ENCODE measurements around the gene ADCY9.
"Not testable (repeated sequence)": the region's sequence is repeated elsewhere in the genome, so short reads cannot be mapped to it uniquely, and the experiment has no call there.

Gene ADCY9

DNA sequence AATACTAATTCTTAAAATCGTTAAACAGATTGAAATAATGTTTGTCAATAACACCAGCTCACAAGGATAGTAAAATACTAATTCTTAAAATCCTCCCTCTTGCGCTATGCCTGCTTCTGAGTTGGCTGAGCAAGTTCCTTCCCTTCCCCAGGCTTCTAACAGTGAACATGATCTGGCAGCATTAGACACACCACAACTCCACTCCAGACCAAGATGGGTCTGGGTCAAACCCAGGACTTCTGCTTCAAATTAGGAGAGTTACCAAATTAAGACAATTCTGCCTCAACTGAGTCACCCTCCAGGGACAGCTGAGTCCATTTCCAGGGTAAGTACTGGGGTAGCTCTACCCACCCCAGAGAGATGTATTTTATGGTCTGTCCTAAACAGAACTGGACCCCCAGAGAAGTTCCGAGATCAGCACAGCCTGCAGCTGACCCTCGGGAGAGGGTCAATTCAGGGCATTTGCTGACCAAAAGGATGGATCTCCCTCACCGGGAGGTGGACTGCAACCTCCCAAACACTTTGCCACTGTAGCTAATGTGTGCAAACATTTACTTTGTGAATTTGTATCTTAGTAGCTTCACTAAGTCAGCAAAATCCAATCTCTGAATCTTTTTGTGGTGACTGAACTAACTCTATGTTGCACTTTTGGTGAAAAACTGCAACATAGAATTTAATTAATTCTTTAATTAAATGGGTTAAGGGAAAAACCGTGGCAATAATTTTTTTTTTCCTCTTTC lies 48.8 kb downstream of the ADCY9 start:
- DNase-seq (ENCODE audit: low spot score): no peak

DNA sequence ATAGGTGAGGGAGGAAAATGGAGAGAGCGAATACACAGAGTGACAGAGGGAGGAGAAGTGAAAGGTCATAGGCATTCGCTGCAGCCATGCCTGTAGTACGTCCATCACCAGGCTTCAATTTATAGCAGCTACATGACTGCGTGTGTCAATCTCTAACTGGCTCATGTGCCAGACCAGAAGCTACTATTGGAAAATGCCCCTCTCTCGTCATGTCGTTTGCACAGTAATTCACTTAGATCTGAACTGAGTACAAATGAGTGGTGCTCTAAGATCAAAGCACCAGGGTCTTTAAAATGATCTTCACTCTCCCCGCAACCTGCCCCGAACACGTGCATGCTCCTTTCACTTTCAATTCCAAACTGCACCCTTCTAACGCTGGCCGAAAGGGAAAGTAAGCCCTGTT lies 51.3 kb downstream of the ADCY9 start:
- no peak for DNase-seq (ENCODE audit: low spot score)

- DNase-seq (ENCODE audit: low spot score): no peak
Measured at GRCh38 chr16:4062212-4062802, 53.9 kb downstream of the ADCY9 start.

GRCh38 chr16:4060823-4061222 lies 55.4 kb downstream of the ADCY9 start:
- no peak for DNase-seq (ENCODE audit: low spot score)

GRCh38 chr16:4060009-4060408 lies 56.2 kb downstream of the ADCY9 start:
- no peak for DNase-seq (ENCODE audit: low spot score)

DNA sequence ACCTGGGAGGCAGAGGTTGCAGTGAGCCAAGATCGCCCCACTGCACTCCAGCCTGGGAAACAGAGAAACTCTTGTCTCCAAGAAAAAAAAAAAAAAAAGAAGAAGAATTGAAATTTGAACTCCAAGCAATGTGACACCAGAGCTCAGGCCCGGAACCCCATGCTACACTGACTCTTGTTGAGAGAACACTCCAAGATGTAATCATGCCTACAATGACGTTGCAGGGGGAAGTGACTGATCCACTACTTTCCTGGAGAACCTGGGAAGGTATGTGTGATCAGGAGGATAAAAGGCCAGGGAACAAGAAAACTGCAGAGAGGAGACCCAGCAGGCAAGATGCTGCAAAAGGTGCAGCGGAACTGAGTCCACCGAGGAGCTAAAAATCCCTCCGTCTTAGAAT lies 57.9 kb downstream of the ADCY9 start:
- no peak for DNase-seq (ENCODE audit: low spot score)

GRCh38 chr16:4057439-4057877 lies 58.8 kb downstream of the ADCY9 start:
- no peak for DNase-seq (ENCODE audit: low spot score)

DNA sequence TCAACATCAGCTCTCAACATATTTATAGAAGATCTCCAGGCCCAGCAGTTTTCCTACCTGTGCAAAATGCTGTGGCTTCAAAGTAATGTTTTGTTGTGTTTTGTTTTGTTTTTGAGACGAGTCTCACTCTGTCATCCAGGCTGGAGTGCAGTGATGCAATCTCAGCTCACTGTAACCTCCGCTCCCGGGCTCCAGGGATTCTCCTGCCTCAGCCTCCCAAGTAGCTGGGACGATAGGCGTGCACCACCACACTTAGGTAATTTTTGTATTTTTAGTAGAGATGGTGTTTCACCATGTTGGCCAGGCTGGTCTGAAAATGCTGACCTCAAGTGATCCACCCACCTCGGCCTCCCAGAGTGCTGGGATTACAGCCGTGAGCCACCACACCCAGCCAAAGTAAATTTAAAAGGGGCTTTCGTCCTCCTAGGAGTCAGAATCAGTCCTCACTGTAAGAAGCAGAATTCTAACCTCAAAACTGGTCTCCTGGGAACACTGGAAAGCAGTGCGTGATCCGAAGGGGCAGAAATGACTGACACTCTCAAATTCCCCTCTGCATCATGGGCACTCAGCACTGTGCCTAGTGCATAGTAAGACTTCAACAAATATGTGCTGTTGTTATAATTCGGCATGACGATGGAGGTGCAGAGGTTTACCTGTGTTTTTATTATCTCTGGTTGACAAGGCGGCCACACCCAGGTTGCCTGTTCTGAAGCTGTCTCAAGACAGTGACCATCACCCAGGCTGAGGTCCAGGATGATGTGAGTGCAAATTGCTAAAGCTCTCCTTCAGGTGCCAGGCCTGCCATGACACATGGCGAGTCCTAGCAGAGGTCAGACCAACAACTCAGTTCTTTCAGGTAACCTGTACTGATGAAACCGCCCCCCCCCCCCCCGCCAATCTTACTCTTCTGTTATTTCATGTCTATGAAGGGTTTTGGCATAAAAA lies 59.8 kb downstream of the ADCY9 start:
- DNase-seq (ENCODE audit: low spot score): no peak

- no peak for DNase-seq (ENCODE audit: low spot score)
Measured at GRCh38 chr16:4055748-4056147, 60.5 kb downstream of the ADCY9 start.

DNA sequence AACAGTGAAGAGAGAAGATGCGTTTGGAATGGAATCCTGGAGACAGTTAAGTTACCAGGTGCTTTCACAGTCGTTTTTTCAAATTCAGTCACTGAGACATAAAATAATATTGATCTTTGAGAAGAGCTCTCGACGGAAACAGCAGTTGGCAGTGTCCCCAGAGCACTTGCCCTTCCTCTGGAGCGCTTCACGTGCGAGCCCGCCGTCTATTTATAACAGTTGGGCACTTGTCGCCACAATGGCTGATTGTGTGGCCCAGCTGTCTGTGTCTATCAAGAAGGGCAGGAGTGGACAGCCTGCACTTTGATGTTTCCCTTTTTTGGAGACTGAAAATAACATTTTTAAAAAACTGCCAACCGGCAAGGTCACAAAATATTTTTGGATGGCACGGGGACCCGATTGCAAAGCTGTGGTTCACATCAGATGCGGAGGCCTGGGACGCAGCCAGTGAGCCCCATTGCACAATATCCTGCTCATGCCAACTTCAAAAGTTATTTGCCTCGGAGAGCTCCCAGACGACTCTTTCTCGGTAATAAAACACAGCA lies 62.9 kb downstream of the ADCY9 start:
- no peak for DNase-seq (ENCODE audit: low spot score)

DNA sequence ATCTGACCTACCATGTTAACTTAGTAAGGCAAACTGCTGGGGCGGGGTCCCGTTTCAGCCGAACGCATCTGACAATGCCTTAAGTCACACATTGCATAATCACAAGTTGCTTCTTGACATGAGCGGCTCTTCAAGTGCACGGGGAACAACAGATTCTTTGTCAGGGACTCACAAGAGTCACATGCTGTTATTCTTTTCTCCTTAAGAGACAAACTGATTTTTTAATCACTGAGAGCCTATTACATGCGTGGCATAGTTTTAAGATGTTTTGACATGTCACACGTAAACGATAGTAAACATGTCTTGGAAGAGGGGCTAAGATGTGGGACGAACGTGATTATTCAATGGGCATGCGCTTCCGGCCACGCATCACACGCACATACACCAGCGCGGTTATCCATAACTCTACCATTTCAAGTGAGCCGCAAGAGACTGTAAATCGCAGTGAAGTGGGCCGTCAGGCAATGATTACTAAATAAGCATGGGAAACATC lies 63.4 kb downstream of the ADCY9 start:
- no peak for DNase-seq (ENCODE audit: low spot score)

DNA sequence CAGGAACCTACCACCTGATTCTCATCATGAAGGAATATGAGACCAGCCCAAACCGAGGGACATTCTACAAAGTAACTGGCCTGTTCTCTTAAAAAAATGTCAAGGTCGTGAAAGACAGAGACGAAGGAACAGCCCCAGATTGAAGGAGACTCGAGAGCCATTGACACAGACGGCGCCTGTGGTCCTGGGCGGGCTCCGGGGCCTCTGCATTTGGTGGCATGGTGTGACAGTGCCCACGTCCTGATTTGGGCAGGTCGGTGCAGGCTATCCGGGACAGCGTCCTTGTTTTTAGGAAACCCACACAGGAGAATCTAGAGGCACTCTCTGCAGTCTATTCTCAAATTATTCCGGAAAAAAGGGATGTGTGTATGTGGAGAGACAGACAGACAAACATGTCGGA lies 64.1 kb downstream of the ADCY9 start:
- no peak for DNase-seq (ENCODE audit: low spot score)

DNA sequence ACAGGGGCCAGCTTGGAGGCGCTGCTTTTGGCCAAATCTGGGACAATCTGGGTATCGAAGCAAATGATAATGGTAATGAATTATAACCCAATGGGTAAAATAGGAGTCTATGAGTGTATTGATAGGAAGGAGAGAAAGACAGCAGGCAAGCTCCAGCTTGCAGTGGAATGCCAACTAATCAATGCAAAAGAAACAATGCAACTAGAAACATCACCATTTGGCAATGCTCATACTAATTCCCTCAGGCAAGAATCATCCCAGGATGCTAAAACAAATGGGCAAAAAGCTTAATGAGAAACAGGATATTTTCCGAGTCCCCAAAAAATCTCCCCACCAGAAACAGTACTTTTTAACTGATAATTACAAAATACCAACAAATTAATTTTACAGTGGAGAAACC lies 64.7 kb downstream of the ADCY9 start:
- no peak for DNase-seq (ENCODE audit: low spot score)

DNA sequence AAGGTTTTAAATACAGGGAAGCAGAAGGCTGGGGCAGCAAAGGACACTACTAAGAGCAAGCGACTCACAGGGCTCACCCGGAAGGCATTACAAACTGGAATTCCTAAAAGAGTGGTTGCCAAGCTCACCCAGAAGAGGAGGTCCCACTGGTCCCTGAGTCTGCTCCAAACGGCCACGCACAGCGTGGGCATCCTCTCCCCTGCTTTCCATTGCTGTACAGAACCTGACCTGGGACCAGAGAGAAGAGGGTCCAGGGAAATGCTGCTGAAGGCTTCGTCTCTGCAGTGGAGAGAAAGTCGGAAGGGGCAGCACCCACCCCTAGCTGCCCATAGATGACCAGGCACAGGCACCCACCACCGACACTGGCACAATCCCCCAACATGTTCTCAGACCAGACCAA lies 67.2 kb downstream of the ADCY9 start:
- no peak for DNase-seq (ENCODE audit: low spot score)

GRCh38 chr16:4048481-4048880 lies 67.8 kb downstream of the ADCY9 start:
- DNase-seq (ENCODE audit: low spot score): no peak

DNA sequence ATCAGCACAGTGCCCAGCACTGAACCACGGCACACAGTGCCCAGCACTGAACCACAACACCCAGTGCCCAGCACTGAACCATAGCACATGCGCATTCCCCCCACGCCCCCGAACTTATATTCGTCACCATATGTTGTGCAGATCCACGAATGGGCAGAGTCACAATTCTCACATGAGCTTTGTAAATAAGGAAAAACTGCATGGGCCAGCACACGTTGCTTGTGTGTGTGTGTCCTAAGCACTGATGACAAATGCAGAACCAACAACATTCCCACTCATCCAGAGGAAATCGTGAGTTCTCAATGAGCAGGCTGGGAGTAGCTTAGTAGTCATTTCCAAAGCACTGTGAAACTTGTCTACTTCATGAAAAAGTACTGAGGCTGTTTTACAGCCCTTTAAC lies 70.0 kb downstream of the ADCY9 start:
- DNase-seq (ENCODE audit: low spot score): no peak

GRCh38 chr16:4045561-4045960 lies 70.7 kb downstream of the ADCY9 start:
- not testable (repeated sequence) for DNase-seq (ENCODE audit: low spot score)

- DNase-seq (ENCODE audit: low spot score): no peak
Measured at GRCh38 chr16:4042581-4042980, 73.7 kb downstream of the ADCY9 start.

GRCh38 chr16:4038448-4038847 lies 77.8 kb downstream of the ADCY9 start:
- DNase-seq (ENCODE audit: low spot score): no peak

- DNase-seq (ENCODE audit: low spot score): not testable (repeated sequence)
Measured at GRCh38 chr16:4036952-4037351, 79.3 kb downstream of the ADCY9 start.

DNA sequence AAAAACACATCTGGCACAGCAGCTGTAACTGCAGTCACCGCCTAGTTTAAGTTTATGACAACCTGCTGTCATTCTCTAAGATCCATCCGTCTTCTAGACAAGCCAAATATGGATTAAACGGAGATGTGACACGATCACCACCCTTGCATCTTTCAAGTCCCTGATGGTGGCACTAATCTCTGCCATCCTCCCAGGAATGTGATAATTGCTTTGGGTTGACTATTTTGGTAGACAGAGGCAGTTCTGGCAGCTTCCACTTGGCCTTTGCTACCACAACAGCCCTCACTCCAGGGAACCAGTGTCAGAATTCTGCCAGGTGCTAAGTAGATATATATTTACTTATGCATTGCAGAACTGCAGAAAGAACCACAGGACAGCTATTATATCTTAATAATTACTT lies 81.3 kb downstream of the ADCY9 start:
- DNase-seq (ENCODE audit: low spot score): no peak

- DNase-seq (ENCODE audit: low spot score): no peak
Measured at GRCh38 chr16:4033951-4034350, 82.3 kb downstream of the ADCY9 start.

All from HuH-7.5 (cell line).